Muscle of back (tissue), 13 donors: ENCODE data around the gene OR13C5. TPM values are rescaled to one million over a fixed set of nuclear protein-coding genes. Genes with fewer than 3 reads are reported as not detected.
"Not testable (repeated sequence)": the region's sequence is repeated elsewhere in the genome, so short reads cannot be mapped to it uniquely, and the experiment has no call there.

ENCODE experiments used
- DNase-seq, 3 donors: peaks; one replicate each; pipeline versions ENCODE4 v3.0.0 to v3.0.0-alpha.2; 2013
- long read RNA-seq, 9 donors: transcript quantifications; one replicate each; lab custom pipeline, GENCODE V29; 2026
- polyA plus RNA-seq, 10 donors: library from polyadenylated mRNA; unstranded; fragments of 120-200 nt; gene quantifications; one replicate each; pipeline ENCODE4 v1.2.1, GENCODE V29; 2013; ENCODE audit not compliant: insufficient read length in 10 of 10

OR13C5 gene
- polyA plus RNA-seq: not detected
- long read RNA-seq, donor 1: 0 reads
- long read RNA-seq, donor 2: 0 reads
- long read RNA-seq, donor 3: 0 reads
- long read RNA-seq, donor 4: 0 reads
- long read RNA-seq, donor 5: 0 reads
- long read RNA-seq, donor 6: 0 reads
- long read RNA-seq, donor 7: 0 reads
- long read RNA-seq, donor 8: 0 reads
- long read RNA-seq, donor 9: 0 reads

GRCh38 chr9:104599313-104599712 is at the start of gene OR13C5:
Gene OR13C5, minus strand, starts transcription at chr9:104599413. Its CDS starts 0 bp downstream, at chr9:104599413.
- not testable (repeated sequence) for DNase-seq

GRCh38 chr9:104635456-104635855 is 36.2 kb upstream of the OR13C5 start:
- DNase-seq: peak; percentile 11 to 52 (median 12)

- no peak for DNase-seq
Observed at GRCh38 chr9:104633976-104634520, 34.8 kb upstream of the OR13C5 start.

GRCh38 chr9:104625964-104626363 is 26.8 kb upstream of the OR13C5 start:
- DNase-seq: not testable (repeated sequence)

- no peak for DNase-seq
Observed at GRCh38 chr9:104618104-104618503, 18.9 kb upstream of the OR13C5 start, which contains the start of gene OR13C9. Gene OR13C9, minus strand, starts transcription at chr9:104618204. Its CDS starts 0 bp downstream, at chr9:104618204.

- peak in 1 of 3 donors; percentile 7 for DNase-seq
Observed at GRCh38 chr9:104617418-104617817, 18.2 kb upstream of the OR13C5 start.

- no peak for DNase-seq
Observed at GRCh38 chr9:104611213-104611612, 12.0 kb upstream of the OR13C5 start.

- DNase-seq: no peak
Observed at GRCh38 chr9:104608336-104608735, 9.1 kb upstream of the OR13C5 start.

- no peak for DNase-seq
Observed at GRCh38 chr9:104606152-104606551, 6.9 kb upstream of the OR13C5 start.

- not testable (repeated sequence) for DNase-seq
Observed at GRCh38 chr9:104605527-104605926, 6.3 kb upstream of the OR13C5 start, which contains the start of gene OR13C2. Gene OR13C2, minus strand, starts transcription at chr9:104605627. Its CDS starts 0 bp downstream, at chr9:104605627.

- no peak for DNase-seq
Observed at GRCh38 chr9:104604801-104605200, 5.6 kb upstream of the OR13C5 start.

GRCh38 chr9:104598749-104599148 is 464 bp downstream of the OR13C5 start:
- DNase-seq: not testable (repeated sequence)

GRCh38 chr9:104589626-104590025 is 9.6 kb downstream of the OR13C5 start:
- DNase-seq: no peak

GRCh38 chr9:104586496-104587180 is 12.6 kb downstream of the OR13C5 start:
- DNase-seq: peak; percentile 72 to 90 (median 88)

- DNase-seq: no peak
Observed at GRCh38 chr9:104580562-104580961, 18.7 kb downstream of the OR13C5 start.

GRCh38 chr9:104577263-104577662 is 21.9 kb downstream of the OR13C5 start:
- DNase-seq: no peak

- peak in 2 of 3 donors; percentile 9 to 15 for DNase-seq
Observed at GRCh38 chr9:104575456-104575855, 23.8 kb downstream of the OR13C5 start.

GRCh38 chr9:104572612-104573011 is 26.6 kb downstream of the OR13C5 start:
- no peak for DNase-seq

- no peak for DNase-seq
Observed at GRCh38 chr9:104568868-104569267, 30.3 kb downstream of the OR13C5 start, which contains the start of gene OR13C8. Gene OR13C8, plus strand, starts transcription at chr9:104569168. Its CDS starts 0 bp downstream, at chr9:104569168.

- DNase-seq: no peak
Observed at GRCh38 chr9:104564358-104564757, 34.9 kb downstream of the OR13C5 start.

- DNase-seq: no peak
Observed at GRCh38 chr9:104556830-104557634, 42.2 kb downstream of the OR13C5 start.

GRCh38 chr9:104555521-104555920 is 43.7 kb downstream of the OR13C5 start:
- peak in 1 of 3 donors; percentile 13 for DNase-seq
